ENCODE measurements around the gene ZNF79.

GRCh38 chr9:127447416-127448111 lies 23.4 kb downstream of the ZNF79 start:
- no peak for TF ChIP-seq POLR2A (IDR thresholded peaks at IDR 0.05)
- TF ChIP-seq, protein P1, sequence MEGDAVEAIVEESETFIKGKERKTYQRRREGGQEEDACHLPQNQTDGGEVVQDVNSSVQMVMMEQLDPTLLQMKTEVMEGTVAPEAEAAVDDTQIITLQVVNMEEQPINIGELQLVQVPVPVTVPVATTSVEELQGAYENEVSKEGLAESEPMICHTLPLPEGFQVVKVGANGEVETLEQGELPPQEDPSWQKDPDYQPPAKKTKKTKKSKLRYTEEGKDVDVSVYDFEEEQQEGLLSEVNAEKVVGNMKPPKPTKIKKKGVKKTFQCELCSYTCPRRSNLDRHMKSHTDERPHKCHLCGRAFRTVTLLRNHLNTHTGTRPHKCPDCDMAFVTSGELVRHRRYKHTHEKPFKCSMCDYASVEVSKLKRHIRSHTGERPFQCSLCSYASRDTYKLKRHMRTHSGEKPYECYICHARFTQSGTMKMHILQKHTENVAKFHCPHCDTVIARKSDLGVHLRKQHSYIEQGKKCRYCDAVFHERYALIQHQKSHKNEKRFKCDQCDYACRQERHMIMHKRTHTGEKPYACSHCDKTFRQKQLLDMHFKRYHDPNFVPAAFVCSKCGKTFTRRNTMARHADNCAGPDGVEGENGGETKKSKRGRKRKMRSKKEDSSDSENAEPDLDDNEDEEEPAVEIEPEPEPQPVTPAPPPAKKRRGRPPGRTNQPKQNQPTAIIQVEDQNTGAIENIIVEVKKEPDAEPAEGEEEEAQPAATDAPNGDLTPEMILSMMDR (IDR thresholded peaks at IDR 0.05) = no peak
